Measurements from ENCODE around the gene CCND1. TPM values are rescaled to one million over a fixed set of nuclear protein-coding genes. Genes with fewer than 3 reads are reported as not detected.

The CCND1 gene
- total and polyA plus RNA-seq, 9 of the 15 experiments (the other 6 are each of a cell fraction or from before 2014, with no cell fraction given), result 0.04 to 23.3 (median 3.8) TPM

- TF ChIP-seq ZNF318 (IDR thresholded peaks at IDR 0.05; ENCODE audit: borderline replicate concordance in 1 of 2, low read depth in 1 of 2), result no peak
- peak; percentile 95 for TF ChIP-seq RBFOX2 (IDR thresholded peaks at IDR 0.05; ENCODE audit: low read depth, low read length)
- TF ChIP-seq BHLHE40 (IDR thresholded peaks at IDR 0.05; ENCODE audit: low read length), result peak; percentile 83
- TF ChIP-seq TCF3 (CRISPR knock-in tag; IDR thresholded peaks at IDR 0.05), result no peak
- TF ChIP-seq TEAD1 (CRISPR knock-in tag; IDR thresholded peaks at IDR 0.05), result 0 out of 4 replicates have a peak, but pooled peaks of 1 of the 2 experiments have one; percentile 29
- TF ChIP-seq ZFX (CRISPR knock-in tag; IDR thresholded peaks at IDR 0.05), result peak; percentile 90
- TF ChIP-seq ZNF124 (CRISPR knock-in tag; IDR thresholded peaks at IDR 0.05), result no peak
- no peak for TF ChIP-seq SNRNP70 (optimal IDR thresholded peaks at IDR 0.05; ENCODE audit: low read depth, low read length)
- peak; percentile 52; the same call in 1 of the 2 replicates for TF ChIP-seq ERF (CRISPR knock-in tag; IDR thresholded peaks at IDR 0.05)
- TF ChIP-seq SRF (CRISPR knock-in tag; IDR thresholded peaks at IDR 0.05), result peak in 1 of 2 experiments; percentile 73; a peak in 2 of 4 replicates
- peak; percentile 78 for TF ChIP-seq U2AF1 (optimal IDR thresholded peaks at IDR 0.05; ENCODE audit: low read depth, low read length)
- no peak for TF ChIP-seq HDAC8 (tag; IDR thresholded peaks at IDR 0.05)
- TF ChIP-seq VEZF1 (CRISPR knock-in tag; IDR thresholded peaks at IDR 0.05), result peak; percentile 23; the same call in 1 of the 2 replicates
Measured at GRCh38 chr11:69674886-69675714, 34.1 kb downstream of the CCND1 start, which contains the start of gene LTO1 (continued).
